ENCODE results near the gene EYA3.

DNA sequence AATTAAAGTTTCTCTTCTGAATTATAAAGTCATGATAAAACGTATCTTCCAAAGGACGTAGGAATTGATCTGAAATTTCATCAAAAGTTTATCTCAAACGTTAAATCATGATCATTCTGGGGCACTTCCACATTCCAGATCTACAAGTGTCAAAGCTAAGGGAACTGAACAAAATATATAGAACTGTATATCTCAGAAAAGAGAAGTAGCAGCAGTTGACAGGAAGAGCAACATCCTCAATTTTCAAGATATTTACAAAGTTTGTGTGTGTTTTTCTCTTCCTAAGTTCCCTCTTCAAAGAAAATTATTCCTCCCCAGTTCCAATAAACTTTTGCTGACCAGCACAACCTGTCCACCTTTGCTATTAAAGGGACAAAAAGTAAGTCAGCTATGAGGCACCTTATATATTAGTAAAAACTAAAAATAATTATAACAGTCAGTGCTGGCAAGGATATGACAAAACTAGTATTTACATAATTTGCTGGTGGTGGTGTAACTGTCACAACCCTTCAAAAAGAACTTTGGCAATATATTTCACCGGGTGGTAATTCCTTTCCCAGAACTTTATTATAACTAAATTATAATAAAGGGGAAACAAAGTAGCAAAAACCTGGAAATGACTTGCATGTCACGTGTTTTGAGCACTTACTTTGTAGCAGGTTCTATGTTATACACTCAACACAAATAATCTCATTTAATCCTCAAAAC is 38.5 kb upstream of the EYA3 start:
- TF ChIP-seq POLR2A (IDR thresholded peaks at IDR 0.05) = no peak
- TF ChIP-seq, protein P1, sequence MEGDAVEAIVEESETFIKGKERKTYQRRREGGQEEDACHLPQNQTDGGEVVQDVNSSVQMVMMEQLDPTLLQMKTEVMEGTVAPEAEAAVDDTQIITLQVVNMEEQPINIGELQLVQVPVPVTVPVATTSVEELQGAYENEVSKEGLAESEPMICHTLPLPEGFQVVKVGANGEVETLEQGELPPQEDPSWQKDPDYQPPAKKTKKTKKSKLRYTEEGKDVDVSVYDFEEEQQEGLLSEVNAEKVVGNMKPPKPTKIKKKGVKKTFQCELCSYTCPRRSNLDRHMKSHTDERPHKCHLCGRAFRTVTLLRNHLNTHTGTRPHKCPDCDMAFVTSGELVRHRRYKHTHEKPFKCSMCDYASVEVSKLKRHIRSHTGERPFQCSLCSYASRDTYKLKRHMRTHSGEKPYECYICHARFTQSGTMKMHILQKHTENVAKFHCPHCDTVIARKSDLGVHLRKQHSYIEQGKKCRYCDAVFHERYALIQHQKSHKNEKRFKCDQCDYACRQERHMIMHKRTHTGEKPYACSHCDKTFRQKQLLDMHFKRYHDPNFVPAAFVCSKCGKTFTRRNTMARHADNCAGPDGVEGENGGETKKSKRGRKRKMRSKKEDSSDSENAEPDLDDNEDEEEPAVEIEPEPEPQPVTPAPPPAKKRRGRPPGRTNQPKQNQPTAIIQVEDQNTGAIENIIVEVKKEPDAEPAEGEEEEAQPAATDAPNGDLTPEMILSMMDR (IDR thresholded peaks at IDR 0.05) = no peak

Data from esophagus squamous epithelium (tissue), 4 donors.